Prostate gland (tissue), 2 donors: ENCODE measurements around the gene LZTR1. TPM values are rescaled to one million over a fixed set of nuclear protein-coding genes. Genes with fewer than 3 reads are reported as not detected.

Source experiments
- DNase-seq: peaks from one replicate; pipeline ENCODE4 v3.0.0-alpha.2; 2019; ENCODE audit warnings: low spot score
- H3K27ac ChIP-seq, 2 donors: fragments of 200-600 bp; sonication (generic); 2 replicates each; pipeline ENCODE4 v1.5.1; 2017 to 2019
- H3K27me3 ChIP-seq: fragments of 200-600 bp; sonication (generic); replicated peaks from 2 replicates; pipeline ENCODE4 v1.5.1; 2019; ENCODE audit not compliant: insufficient read depth
- H3K36me3 ChIP-seq, 2 donors: fragments of 200-600 bp; sonication (generic); 1 replicate in 1 of 2; 2 replicates in 1 of 2; pipeline versions ENCODE4 v1.5.1 to v1.8.1; 2017 to 2019
- H3K4me1 ChIP-seq: fragments of 200-600 bp; sonication (generic); replicated peaks from 2 replicates; pipeline ENCODE4 v1.5.1; 2019
- H3K4me3 ChIP-seq, 2 donors: fragments of 200-600 bp; sonication (generic); 2 replicates each; pipeline ENCODE4 v1.5.1; 2017 to 2019
- H3K9me3 ChIP-seq: fragments of 200-600 bp; sonication (generic); 2 replicates; pipeline ENCODE4 v1.5.1; 2017
- POLR2A ChIP-seq: fragments of 450-650 bp; IDR thresholded peaks from one replicate; pipeline ENCODE4 v1.6.1; 2016; ENCODE audit warnings: antibody characterized with exemption, mild to moderate bottlenecking
- POLR2AphosphoS5 ChIP-seq: sonication (generic); formaldehyde crosslinking; IDR thresholded peaks from one replicate; pipeline ENCODE4 v1.6.1; 2017; ENCODE audit warnings: antibody characterized with exemption
- WGBS: methylation state at CpG from one replicate; pipeline ENCODE4 v1.1.5; 2018; 5-methylcytosine and 5-hydroxymethylcytosine counted together
- intact Hi-C: fragments of 100-400 bp; cut with DNase I; formaldehyde crosslinking; loops from one replicate; pipeline ENCODE4 v1.14.2; 2022
- total RNA-seq, 2 donors: library from RNA; depleted of rRNA; stranded (reverse); fragments of >200 nt; gene quantifications; one replicate each; pipeline ENCODE4 v1.1.0, GENCODE V29; 2016
- TF ChIP-seq, protein P1 (sequence below), 4 experiments: fragments of 200-600 bp in 2 of 4; fragments of 450-650 bp in 2 of 4; sonication (generic) in 2 of 4; IDR thresholded peaks; 1 replicate in 3 of 4; 2 replicates in 1 of 4; pipeline ENCODE4 v1.5.1; 2016 to 2019; ENCODE audit warnings: antibody characterized with exemption in 4 of 4, mild to moderate bottlenecking in 2 of 4, moderate library complexity in 2 of 4

LZTR1 gene
- total RNA-seq, 2 donors from 2014 or later = 41.5 to 48.9 TPM

DNA sequence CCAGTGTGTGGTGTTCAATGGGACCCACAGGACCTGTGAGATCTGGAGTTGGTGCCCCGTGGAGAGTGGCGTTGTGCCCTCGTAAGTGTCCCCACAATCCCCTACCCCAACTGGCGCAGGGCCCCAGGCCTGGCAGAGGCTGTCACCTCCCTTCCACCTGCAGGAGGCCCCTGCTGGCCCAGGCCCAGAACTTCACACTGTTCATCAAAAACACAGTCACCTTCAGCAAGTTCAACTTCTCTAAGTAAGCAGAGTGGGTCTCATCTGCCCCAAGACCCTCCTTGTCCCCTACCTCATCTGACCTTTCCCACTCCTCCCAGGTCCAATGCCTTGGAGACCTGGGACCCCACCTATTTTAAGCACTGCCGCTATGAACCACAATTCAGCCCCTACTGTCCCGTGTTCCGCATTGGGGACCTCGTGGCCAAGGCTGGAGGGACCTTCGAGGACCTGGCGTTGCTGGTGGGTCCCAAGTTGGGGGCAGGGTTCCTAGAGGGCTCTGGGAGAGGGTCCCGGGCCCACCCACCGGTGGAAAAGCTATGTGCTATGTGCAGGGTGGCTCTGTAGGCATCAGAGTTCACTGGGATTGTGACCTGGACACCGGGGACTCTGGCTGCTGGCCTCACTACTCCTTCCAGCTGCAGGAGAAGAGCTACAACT lies 41.0 kb downstream of the LZTR1 start:
- DNase-seq = no peak
- TF ChIP-seq, protein P1, sequence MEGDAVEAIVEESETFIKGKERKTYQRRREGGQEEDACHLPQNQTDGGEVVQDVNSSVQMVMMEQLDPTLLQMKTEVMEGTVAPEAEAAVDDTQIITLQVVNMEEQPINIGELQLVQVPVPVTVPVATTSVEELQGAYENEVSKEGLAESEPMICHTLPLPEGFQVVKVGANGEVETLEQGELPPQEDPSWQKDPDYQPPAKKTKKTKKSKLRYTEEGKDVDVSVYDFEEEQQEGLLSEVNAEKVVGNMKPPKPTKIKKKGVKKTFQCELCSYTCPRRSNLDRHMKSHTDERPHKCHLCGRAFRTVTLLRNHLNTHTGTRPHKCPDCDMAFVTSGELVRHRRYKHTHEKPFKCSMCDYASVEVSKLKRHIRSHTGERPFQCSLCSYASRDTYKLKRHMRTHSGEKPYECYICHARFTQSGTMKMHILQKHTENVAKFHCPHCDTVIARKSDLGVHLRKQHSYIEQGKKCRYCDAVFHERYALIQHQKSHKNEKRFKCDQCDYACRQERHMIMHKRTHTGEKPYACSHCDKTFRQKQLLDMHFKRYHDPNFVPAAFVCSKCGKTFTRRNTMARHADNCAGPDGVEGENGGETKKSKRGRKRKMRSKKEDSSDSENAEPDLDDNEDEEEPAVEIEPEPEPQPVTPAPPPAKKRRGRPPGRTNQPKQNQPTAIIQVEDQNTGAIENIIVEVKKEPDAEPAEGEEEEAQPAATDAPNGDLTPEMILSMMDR (IDR thresholded peaks at IDR 0.05) = no peak
- TF ChIP-seq POLR2AphosphoS5 = no peak
- TF ChIP-seq POLR2A = no peak
- Histone ChIP-seq H3K36me3 (no peaks in the 10 kb centered on the region), H3K4me3 (no peak overlapping the region), H3K9me3 (no peaks in the 10 kb centered on the region), H3K27ac (no peak overlapping the region), H3K4me1 (no peaks in the 10 kb centered on the region), H3K27me3 (no peaks in the 10 kb centered on the region)
- intact Hi-C loops = no loop called here
- 82% methylated on average over 13 of the region's 13 CpGs for WGBS

DNA sequence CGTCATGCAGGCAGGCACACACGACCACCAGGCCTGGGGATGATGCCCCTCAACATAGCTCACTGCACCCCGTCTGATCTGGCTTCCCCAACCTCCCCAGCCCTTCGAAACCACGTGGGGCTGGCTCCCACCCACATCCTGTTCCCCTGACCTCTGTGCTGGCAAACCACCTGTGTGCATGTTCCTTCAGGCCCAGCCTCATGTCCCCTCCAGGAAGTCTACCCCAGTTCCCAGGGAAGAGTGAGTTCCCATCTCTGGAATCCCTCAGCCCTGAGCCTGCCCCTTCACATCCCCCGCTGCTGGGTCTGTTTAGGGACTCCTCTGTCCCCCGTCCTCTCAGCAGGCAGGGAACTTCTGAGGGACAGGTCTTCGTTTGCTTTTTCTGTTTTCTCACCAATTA lies 43.2 kb downstream of the LZTR1 start:
- intact Hi-C loops = no loop called here
- no peaks in the 10 kb centered on the region for H3K9me3 ChIP-seq
- H3K36me3 ChIP-seq = no peaks in the 10 kb centered on the region
- no peaks in the 10 kb centered on the region for H3K27me3 ChIP-seq
- H3K4me3 ChIP-seq = no peak overlapping the region
- 49% methylated on average over 8 of the region's 8 CpGs for WGBS
- H3K27ac ChIP-seq = no peak overlapping the region
- H3K4me1 ChIP-seq = no peaks in the 10 kb centered on the region
- no peak for DNase-seq
- TF ChIP-seq POLR2A = no peak

DNA sequence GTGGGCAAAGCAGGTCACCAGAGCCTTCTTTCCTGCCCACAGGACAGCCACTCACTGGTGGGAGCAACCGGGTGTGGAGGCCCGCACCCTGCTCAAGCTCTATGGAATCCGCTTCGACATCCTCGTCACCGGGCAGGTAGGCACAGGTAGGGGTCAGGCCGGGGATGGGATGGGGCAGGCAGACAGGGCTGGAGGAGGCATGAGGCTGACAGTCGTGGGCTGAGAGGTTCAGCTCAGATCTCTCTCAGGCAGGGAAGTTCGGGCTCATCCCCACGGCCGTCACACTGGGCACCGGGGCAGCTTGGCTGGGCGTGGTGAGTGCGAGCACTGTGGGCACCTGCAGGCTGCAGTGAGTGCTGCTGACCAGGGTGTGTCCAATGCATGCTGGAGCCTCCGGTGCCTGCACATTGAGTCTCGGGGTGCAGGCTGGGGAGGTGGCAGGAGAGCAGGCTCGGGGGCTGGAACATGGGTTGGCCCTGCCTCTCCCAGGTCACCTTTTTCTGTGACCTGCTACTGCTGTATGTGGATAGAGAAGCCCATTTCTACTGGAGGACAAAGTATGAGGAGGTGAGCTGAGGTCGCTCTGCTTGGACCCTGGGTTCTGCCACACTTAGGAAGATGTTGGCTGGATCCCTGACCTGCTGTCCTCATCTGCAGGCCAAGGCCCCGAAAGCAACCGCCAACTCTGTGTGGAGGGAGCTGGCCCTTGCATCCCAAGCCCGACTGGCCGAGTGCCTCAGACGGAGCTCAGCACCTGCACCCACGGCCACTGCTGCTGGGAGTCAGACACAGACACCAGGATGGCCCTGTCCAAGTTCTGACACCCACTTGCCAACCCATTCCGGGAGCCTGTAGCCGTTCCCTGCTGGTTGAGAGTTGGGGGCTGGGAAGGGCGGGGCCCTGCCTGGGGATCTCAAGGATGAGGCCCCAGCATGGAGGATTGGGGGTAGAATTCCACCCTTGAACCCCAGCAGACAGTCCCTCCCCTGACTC lies 44.0 kb downstream of the LZTR1 start:
- no peaks in the 10 kb centered on the region for H3K36me3 ChIP-seq
- H3K9me3 ChIP-seq = no peaks in the 10 kb centered on the region
- 72% methylated on average over 27 of the region's 27 CpGs for WGBS
- H3K4me3 ChIP-seq = no peak overlapping the region
- DNase-seq = no peak
- no peak overlapping the region for H3K27ac ChIP-seq
- no peak for TF ChIP-seq POLR2AphosphoS5
- TF ChIP-seq POLR2A = no peak
- TF ChIP-seq, protein P1 (IDR thresholded peaks at IDR 0.05) = no peak
- H3K27me3 ChIP-seq = no peaks in the 10 kb centered on the region
- no peaks in the 10 kb centered on the region for H3K4me1 ChIP-seq
- intact Hi-C loops = no loop called here

DNA sequence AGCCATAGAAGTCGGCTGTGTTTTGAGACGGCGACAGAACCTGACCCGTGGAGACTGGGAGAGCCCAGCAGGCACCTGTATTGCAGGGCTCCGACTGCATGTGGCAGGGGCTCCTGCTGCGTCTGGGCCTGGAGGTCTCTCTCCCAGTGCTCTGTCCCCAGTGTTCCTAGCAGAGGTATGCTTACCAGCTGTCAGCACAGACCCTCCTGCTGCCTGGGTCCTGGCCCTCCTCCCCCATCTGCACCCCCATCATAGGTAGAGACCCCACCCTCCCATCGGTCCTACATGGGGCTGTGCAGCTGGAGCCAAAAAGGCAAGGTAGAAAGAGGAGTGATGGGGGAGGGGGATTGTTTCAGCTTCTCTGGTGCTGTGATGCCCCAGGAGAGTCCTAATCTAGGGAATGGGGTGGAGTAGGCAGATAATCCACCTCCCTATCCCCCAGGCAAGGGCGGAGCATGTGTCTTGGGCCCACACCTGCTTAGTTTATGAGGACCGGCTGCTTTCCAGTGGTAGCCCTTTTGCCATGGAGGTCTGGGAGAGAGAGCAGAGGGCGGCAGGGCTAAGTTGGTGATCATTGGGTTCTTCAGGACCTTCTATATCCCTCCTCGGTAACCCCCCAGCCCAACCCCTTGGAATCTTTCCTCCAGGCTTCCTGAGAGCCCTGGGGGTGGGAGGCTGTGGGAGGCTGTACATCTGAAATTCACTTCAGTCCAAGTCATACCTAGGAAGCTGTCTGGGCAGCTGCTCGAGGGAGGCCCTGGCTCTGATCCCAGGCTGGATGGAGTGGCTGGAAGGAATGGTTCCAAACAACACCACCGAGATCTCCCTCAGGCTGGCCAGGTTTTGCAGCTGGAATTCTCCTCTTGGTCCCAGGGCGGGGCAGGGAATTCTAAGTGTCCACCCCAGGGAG lies 44.9 kb downstream of the LZTR1 start:
- no peak for TF ChIP-seq POLR2AphosphoS5
- no peak for TF ChIP-seq POLR2A
- TF ChIP-seq, protein P1 (IDR thresholded peaks at IDR 0.05) = no peak
- WGBS = 46% methylated on average over 13 of the region's 14 CpGs
- no peak overlapping the region for H3K4me3 ChIP-seq
- no peaks in the 10 kb centered on the region for H3K27me3 ChIP-seq
- H3K36me3 ChIP-seq = no peaks in the 10 kb centered on the region
- intact Hi-C loops = no loop called here
- no peak overlapping the region for H3K27ac ChIP-seq
- H3K9me3 ChIP-seq = no peaks in the 10 kb centered on the region
- DNase-seq = peak; percentile 49
- peaks cover 3% of the 10 kb centered on the region for H3K4me1 ChIP-seq
